Breast epithelium (tissue), 3 donors: Measurements from ENCODE around the gene SYT13.

ENCODE experiments used
- CTCF ChIP-seq, 3 donors: fragments of 450-650 bp; IDR thresholded peaks; one replicate each; pipeline ENCODE4 v1.5.1; 2016 to 2017; ENCODE audit warnings: antibody characterized with exemption in 3 of 3, mild to moderate bottlenecking in 3 of 3, moderate library complexity in 3 of 3
- POLR2A ChIP-seq: fragments of 450-650 bp; IDR thresholded peaks from one replicate; pipeline ENCODE4 v1.6.1; 2016; ENCODE audit warnings: antibody characterized with exemption, mild to moderate bottlenecking, moderate library complexity

GRCh38 chr11:45252877-45253276 lies 33.3 kb downstream of the SYT13 start:
- TF ChIP-seq CTCF (IDR thresholded peaks at IDR 0.05) (no peak), POLR2A (no peak)
